HFF-Myc (cell line): ENCODE results near the gene PRDM16.

Source experiments
- DNase-seq: peaks from one replicate; pipeline ENCODE4 v3.0.0-alpha.2; 2011; ENCODE audit warnings: low read depth; ENCODE audit errors: extremely low read depth
- H3K4me3 ChIP-seq: replicated peaks from 2 replicates; pipeline ENCODE4 v1.5.1; 2011; ENCODE audit warnings: low read depth, mild to moderate bottlenecking, control low read depth, low read length
- CTCF ChIP-seq: IDR thresholded peaks from 2 replicates; pipeline ENCODE4 v1.5.1; 2012; ENCODE audit warnings: mild to moderate bottlenecking, low read depth, low read length, control low read depth; ENCODE audit errors: missing control alignments

The PRDM16 gene

GRCh38 chr1:3153197-3153596 lies 84.2 kb downstream of the PRDM16 start:
- TF ChIP-seq CTCF: no peak
- no peak overlapping the region for H3K4me3 ChIP-seq
- no peak for DNase-seq

- DNase-seq: no peak
- no peak for TF ChIP-seq CTCF
- H3K4me3 ChIP-seq: no peak overlapping the region
These were observed 85.1 kb downstream of the PRDM16 start for GRCh38 chr1:3153902-3154795.

DNA sequence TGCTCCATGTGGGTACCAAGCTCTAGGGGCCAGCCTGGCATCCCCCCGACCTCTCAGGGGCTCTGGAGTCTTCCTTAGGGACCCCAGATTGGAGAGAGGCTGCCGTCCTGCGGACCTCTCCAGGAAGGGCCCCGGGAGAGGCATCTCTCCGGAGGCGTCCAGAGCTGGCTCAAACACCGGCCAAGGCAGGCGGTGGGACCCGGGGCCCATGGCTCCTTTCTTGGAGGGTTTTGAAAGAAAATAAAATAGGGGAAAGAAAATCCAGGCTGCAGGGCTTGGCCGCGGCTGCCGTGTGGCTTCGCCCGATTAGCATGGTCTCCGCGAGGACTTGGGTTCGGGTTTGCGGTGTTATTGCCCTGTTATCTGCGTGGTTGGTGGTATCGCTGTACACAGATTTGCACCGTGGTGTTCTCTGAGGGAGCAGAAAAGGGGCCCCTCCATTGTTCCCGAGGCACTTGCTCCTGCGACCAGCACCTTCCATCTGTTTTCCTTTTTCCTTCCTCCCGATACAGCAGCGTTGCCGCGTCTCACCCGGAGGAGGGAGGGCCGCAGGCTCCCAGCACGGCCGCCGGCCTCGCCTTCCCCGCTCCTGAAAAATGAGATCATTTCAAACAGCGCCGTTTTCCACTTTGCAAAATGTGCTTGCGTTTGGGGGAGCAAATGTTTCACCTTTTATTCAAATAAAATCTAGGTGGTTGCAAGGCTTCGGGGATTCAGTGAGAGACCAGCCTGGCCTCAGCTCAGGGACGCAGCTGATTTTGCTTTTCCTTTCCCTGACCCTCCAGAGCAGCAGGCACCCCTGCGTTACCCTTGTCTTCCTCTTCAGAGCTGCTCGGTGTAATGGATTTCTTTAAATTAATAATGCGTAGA lies 86.3 kb downstream of the PRDM16 start:
- DNase-seq: no peak
- TF ChIP-seq CTCF: no peak
- H3K4me3 ChIP-seq: no peak overlapping the region

- no peak for TF ChIP-seq CTCF
- DNase-seq: no peak
- H3K4me3 ChIP-seq: no peak overlapping the region
These were observed 86.9 kb downstream of the PRDM16 start for GRCh38 chr1:3155926-3156220.

GRCh38 chr1:3156936-3157335 lies 87.9 kb downstream of the PRDM16 start:
- H3K4me3 ChIP-seq: no peak overlapping the region
- TF ChIP-seq CTCF: no peak
- DNase-seq: no peak

DNA sequence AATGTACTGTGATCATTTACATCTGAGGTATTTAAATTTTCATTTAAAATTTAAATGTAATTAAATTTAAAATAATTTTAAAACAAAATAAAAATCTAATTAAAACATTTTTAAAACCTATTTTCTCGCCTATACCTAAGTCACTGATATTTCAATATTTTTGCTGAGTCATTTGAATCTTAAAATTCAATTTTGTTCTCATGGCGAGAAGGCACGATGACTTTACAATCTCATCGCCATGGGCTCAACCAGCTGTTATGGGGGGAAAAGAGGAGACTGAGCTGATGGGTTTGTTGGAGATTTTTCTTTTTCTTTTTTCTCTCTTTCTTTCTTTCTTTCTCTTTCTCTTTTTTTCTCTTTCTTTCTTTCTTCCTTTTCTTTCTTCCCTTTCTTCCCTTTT lies 89.3 kb downstream of the PRDM16 start:
- no peak for DNase-seq
- no peak for TF ChIP-seq CTCF
- no peak overlapping the region for H3K4me3 ChIP-seq
